A549 (cell line): ENCODE measurements around the gene HNRNPK.

ENCODE experiments used
- CEBPB ChIP-seq, 2 experiments: fragments of >200 bp in 1 of 2; sonication (Bioruptor Twin) in 1 of 2; formaldehyde crosslinking in 1 of 2; IDR thresholded peaks; 2 replicates each; pipeline ENCODE4 v1.6.1; 2012 to 2016
- EP300 ChIP-seq, 2 experiments: fragments of >200 bp; sonication (Bioruptor Twin); formaldehyde crosslinking; IDR thresholded peaks; 2 replicates in 1 of 2; 3 replicates in 1 of 2; pipeline ENCODE4 v1.6.1; 2016 to 2017
- JUN ChIP-seq, 2 experiments: fragments of >200 bp; sonication (Bioruptor Twin); formaldehyde crosslinking; IDR thresholded peaks; 2 replicates in 1 of 2; 3 replicates in 1 of 2; pipeline ENCODE4 v1.6.1; 2016 to 2017
- POLR2A ChIP-seq: IDR thresholded peaks from 2 replicates; pipeline ENCODE4 v1.6.1; 2012; ENCODE audit warnings: mild to moderate bottlenecking, low read length
- RCOR1 ChIP-seq: fragments of 150-350 bp; IDR thresholded peaks from 2 replicates; pipeline ENCODE4 v1.6.1; 2014; ENCODE audit warnings: antibody characterized with exemption, low read length, low read depth
- RFX5 ChIP-seq: fragments of 450-650 bp; IDR thresholded peaks from 2 replicates; pipeline ENCODE4 v1.7.1; 2014; ENCODE audit warnings: antibody characterized with exemption, mild to moderate bottlenecking, moderate library complexity
- TFCP2L1 ChIP-seq: fragments of 250-450 bp; sonication (Bioruptor Pico); IDR thresholded peaks from 2 replicates; pipeline ENCODE4 v1.5.0; 2021; ENCODE audit warnings: mild to moderate bottlenecking
- TF ChIP-seq, protein P1 (sequence below): fragments of >200 bp; sonication (Bioruptor Twin); formaldehyde crosslinking; IDR thresholded peaks from 3 replicates; pipeline ENCODE4 v1.5.1; 2016
- TF ChIP-seq, protein P2 (sequence below): fragments of 450-650 bp; IDR thresholded peaks from 2 replicates; pipeline ENCODE4 v1.6.1; 2014; ENCODE audit warnings: antibody characterized with exemption

DNA sequence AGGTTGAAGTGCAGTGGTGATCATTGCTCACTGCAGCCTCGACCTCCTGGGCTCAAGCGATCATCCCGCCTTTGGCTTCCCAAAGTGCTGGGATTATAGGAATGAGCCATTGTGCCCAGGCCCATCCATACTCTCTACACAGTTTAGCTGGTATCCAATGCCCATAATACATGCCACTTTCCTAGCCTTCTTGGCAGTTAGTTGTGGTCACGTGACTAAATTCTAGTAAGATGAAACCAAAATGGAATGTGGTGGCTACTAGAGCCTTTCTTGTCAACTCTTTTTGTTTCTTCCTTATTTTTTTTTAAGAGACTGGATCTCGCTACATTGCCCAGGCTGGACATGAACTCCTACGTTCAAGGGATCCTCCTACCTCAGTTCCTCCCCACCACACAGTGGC is 43.5 kb downstream of the HNRNPK start:
- TF ChIP-seq, protein P1, sequence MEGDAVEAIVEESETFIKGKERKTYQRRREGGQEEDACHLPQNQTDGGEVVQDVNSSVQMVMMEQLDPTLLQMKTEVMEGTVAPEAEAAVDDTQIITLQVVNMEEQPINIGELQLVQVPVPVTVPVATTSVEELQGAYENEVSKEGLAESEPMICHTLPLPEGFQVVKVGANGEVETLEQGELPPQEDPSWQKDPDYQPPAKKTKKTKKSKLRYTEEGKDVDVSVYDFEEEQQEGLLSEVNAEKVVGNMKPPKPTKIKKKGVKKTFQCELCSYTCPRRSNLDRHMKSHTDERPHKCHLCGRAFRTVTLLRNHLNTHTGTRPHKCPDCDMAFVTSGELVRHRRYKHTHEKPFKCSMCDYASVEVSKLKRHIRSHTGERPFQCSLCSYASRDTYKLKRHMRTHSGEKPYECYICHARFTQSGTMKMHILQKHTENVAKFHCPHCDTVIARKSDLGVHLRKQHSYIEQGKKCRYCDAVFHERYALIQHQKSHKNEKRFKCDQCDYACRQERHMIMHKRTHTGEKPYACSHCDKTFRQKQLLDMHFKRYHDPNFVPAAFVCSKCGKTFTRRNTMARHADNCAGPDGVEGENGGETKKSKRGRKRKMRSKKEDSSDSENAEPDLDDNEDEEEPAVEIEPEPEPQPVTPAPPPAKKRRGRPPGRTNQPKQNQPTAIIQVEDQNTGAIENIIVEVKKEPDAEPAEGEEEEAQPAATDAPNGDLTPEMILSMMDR = no peak
- TF ChIP-seq CEBPB (IDR thresholded peaks at IDR 0.05) = no peak
- no peak for TF ChIP-seq JUN (IDR thresholded peaks at IDR 0.05)
- no peak for TF ChIP-seq TFCP2L1 (CRISPR knock-in tag)
- no peak for TF ChIP-seq POLR2A
- TF ChIP-seq, protein P2, sequence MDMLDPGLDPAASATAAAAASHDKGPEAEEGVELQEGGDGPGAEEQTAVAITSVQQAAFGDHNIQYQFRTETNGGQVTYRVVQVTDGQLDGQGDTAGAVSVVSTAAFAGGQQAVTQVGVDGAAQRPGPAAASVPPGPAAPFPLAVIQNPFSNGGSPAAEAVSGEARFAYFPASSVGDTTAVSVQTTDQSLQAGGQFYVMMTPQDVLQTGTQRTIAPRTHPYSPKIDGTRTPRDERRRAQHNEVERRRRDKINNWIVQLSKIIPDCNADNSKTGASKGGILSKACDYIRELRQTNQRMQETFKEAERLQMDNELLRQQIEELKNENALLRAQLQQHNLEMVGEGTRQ = no peak
- TF ChIP-seq RCOR1 = no peak
- TF ChIP-seq RFX5 = no peak
- no peak for TF ChIP-seq EP300 (IDR thresholded peaks at IDR 0.05)
